Epidermal melanocyte (primary cell): ENCODE measurements around the gene SLC9A8.
"Not testable (repeated sequence)": the region's sequence is repeated elsewhere in the genome, so short reads cannot be mapped to it uniquely, and the experiment has no call there.

Experiments
- DNase-seq: peaks from one replicate; pipeline ENCODE4 v3.0.0; 2011; ENCODE audit warnings: low spot score; ENCODE audit not compliant: insufficient read length

The SLC9A8 gene

GRCh38 chr20:49850463-49851230 lies 38.0 kb downstream of the SLC9A8 start:
- DNase-seq, result no peak

GRCh38 chr20:49851231-49851705 lies 38.6 kb downstream of the SLC9A8 start:
- DNase-seq, result no peak

- DNase-seq, result no peak
These were observed 39.4 kb downstream of the SLC9A8 start for GRCh38 chr20:49851991-49852390.

GRCh38 chr20:49852522-49853080 lies 40.0 kb downstream of the SLC9A8 start:
- no peak for DNase-seq

GRCh38 chr20:49853640-49854039 lies 41.0 kb downstream of the SLC9A8 start:
- DNase-seq, result no peak

- no peak for DNase-seq
These were observed 41.7 kb downstream of the SLC9A8 start for GRCh38 chr20:49854190-49854875.

GRCh38 chr20:49856904-49857303 lies 44.3 kb downstream of the SLC9A8 start:
- no peak for DNase-seq

- no peak for DNase-seq
These were observed 45.5 kb downstream of the SLC9A8 start for GRCh38 chr20:49858076-49858585.

- no peak for DNase-seq
These were observed 46.4 kb downstream of the SLC9A8 start for GRCh38 chr20:49859011-49859410.

GRCh38 chr20:49859807-49860206 lies 47.2 kb downstream of the SLC9A8 start:
- no peak for DNase-seq

- DNase-seq, result not testable (repeated sequence)
These were observed 48.6 kb downstream of the SLC9A8 start for GRCh38 chr20:49861232-49861631.

GRCh38 chr20:49862607-49863200 lies 50.1 kb downstream of the SLC9A8 start:
- no peak for DNase-seq

- no peak for DNase-seq
These were observed 51.0 kb downstream of the SLC9A8 start for GRCh38 chr20:49863666-49864065.

- DNase-seq, result no peak
These were observed 52.9 kb downstream of the SLC9A8 start for GRCh38 chr20:49865559-49865958.

- no peak for DNase-seq
These were observed 53.4 kb downstream of the SLC9A8 start for GRCh38 chr20:49866051-49866450.

GRCh38 chr20:49867453-49868215 lies 55.0 kb downstream of the SLC9A8 start:
- DNase-seq, result no peak

GRCh38 chr20:49868538-49868937 lies 55.9 kb downstream of the SLC9A8 start:
- no peak for DNase-seq

- no peak for DNase-seq
These were observed 56.3 kb downstream of the SLC9A8 start for GRCh38 chr20:49868964-49869363.

- no peak for DNase-seq
These were observed 57.6 kb downstream of the SLC9A8 start for GRCh38 chr20:49870261-49870660.

GRCh38 chr20:49871391-49871948 lies 58.8 kb downstream of the SLC9A8 start:
- DNase-seq, result no peak

GRCh38 chr20:49872056-49872455 lies 59.4 kb downstream of the SLC9A8 start:
- no peak for DNase-seq
